NCI-H2196 (cell line): ENCODE results near the gene C11orf86.

Source experiments
- DNase-seq: peaks from one replicate; lab custom pipeline; 2025; ENCODE audit not compliant: unreplicated experiment; lab: John Stamatoyannopoulos, UW

C11orf86 gene

GRCh38 chr11:67022961-67023956 lies 48.2 kb downstream of the C11orf86 start, which contains the start of gene SYT12:
SYT12 (plus strand) TSS chr11:67023134; CDS start chr11:67030145, 7,011 bp downstream.
- DNase-seq, result peak; percentile 15

GRCh38 chr11:67023957-67024353 lies 48.9 kb downstream of the C11orf86 start:
- DNase-seq, result no peak

- DNase-seq, result no peak
Measured at GRCh38 chr11:67024410-67024809, 49.3 kb downstream of the C11orf86 start.

GRCh38 chr11:67024966-67025365 lies 49.9 kb downstream of the C11orf86 start:
- no peak for DNase-seq

GRCh38 chr11:67025750-67026149 lies 50.6 kb downstream of the C11orf86 start:
- DNase-seq, result no peak
